SK-N-MC (cell line): ENCODE results near the gene WDSUB1.

ENCODE experiments used
- EZH2 ChIP-seq: fragments of 200-600 bp; sonication (generic); IDR thresholded peaks from one replicate; pipeline ENCODE4 v1.6.1; 2017; ENCODE audit warnings: antibody characterized with exemption
- POLR2AphosphoS5 ChIP-seq: IDR thresholded peaks from 2 replicates; pipeline ENCODE4 v1.6.1; 2012; ENCODE audit warnings: mild to moderate bottlenecking, low read depth, low read length, borderline replicate concordance

GRCh38 chr2:159199761-159200465 lies 86.6 kb downstream of the WDSUB1 start:
- TF ChIP-seq EZH2 (no peak), POLR2AphosphoS5 (no peak)
